ENCODE results near the gene IGSF9.

IGSF9 gene

GRCh38 chr1:159877695-159878444, 67.5 kb downstream of the IGSF9 start:
- DNase-seq (ENCODE audit: low read depth in 2 of 2, low spot score in 1 of 2), result no peak
